Neural cell (in vitro differentiated cells): ENCODE measurements around the gene HDLBP. TPM values are rescaled to one million over a fixed set of nuclear protein-coding genes. Genes with fewer than 3 reads are reported as not detected.

Experiments
- H2AFZ ChIP-seq: fragments of 200-600, 300-800 bp; sonication (generic), shearing (Covaris generic); 2 replicates; pipeline ENCODE4 v1.6.0; 2014; ENCODE audit warnings: low read depth, mild to moderate bottlenecking, antibody characterized with exemption, low read length, moderate library complexity
- H3F3A ChIP-seq: fragments of 200-600 bp; shearing (Covaris generic); 2 replicates; pipeline ENCODE4 v1.6.1; 2016; ENCODE audit warnings: mild to moderate bottlenecking, moderate library complexity, mixed read lengths, antibody characterized with exemption, low read length; ENCODE audit not compliant: insufficient read depth, poor library complexity, severe bottlenecking
- H3K27ac ChIP-seq: fragments of 200-600, 300-800 bp; sonication (generic), shearing (Covaris generic); 2 replicates; pipeline ENCODE4 v1.5.1; 2014; ENCODE audit warnings: mild to moderate bottlenecking, low read length, moderate library complexity
- H3K27me3 ChIP-seq: fragments of 300-800, 200-600 bp; sonication (generic), shearing (Covaris generic); 2 replicates; pipeline ENCODE4 v1.6.0; 2014; ENCODE audit warnings: mild to moderate bottlenecking, low read depth, low read length, moderate library complexity; ENCODE audit not compliant: insufficient read depth
- H3K36me3 ChIP-seq: fragments of 300-800, 200-600 bp; sonication (generic), shearing (Covaris generic); 2 replicates; pipeline ENCODE4 v1.5.1; 2014; ENCODE audit warnings: mild to moderate bottlenecking, antibody characterized with exemption, low read length, moderate library complexity; ENCODE audit not compliant: insufficient read depth
- H3K4me2 ChIP-seq: fragments of 300-800, 200-600 bp; sonication (generic), shearing (Covaris generic); 2 replicates; pipeline ENCODE4 v1.6.0; 2014; ENCODE audit warnings: mild to moderate bottlenecking, low read length
- H3K4me3 ChIP-seq: fragments of 300-800, 200-600 bp; sonication (generic), shearing (Covaris generic); 2 replicates; pipeline ENCODE4 v1.5.1; 2014; ENCODE audit warnings: mild to moderate bottlenecking, low read length, moderate library complexity
- H3K79me2 ChIP-seq: fragments of 200-600 bp; shearing (Covaris generic); replicated peaks from 2 replicates; pipeline ENCODE4 v1.6.0; 2014; ENCODE audit warnings: mild to moderate bottlenecking, low read length, moderate library complexity; ENCODE audit not compliant: insufficient read depth
- H3K9ac ChIP-seq: fragments of 300-800, 200-600 bp; sonication (generic), shearing (Covaris generic); 2 replicates; pipeline ENCODE4 v1.6.1; 2016; ENCODE audit warnings: mild to moderate bottlenecking, low read length, mixed read lengths
- H3K9me2 ChIP-seq: fragments of 200-600 bp; shearing (Covaris generic); 2 replicates; pipeline ENCODE4 v1.6.1; 2016; ENCODE audit warnings: mild to moderate bottlenecking, low read length, mixed read lengths; ENCODE audit not compliant: insufficient read depth
- H3K9me3 ChIP-seq: fragments of 200-600, 300-800 bp; sonication (generic), shearing (Covaris generic); 2 replicates; pipeline ENCODE4 v1.6.1; 2016; ENCODE audit warnings: mild to moderate bottlenecking, mixed run types, low read length, moderate library complexity, mixed read lengths
- H4K20me1 ChIP-seq: fragments of 200-600 bp; shearing (Covaris generic); 2 replicates; pipeline ENCODE4 v1.6.1; 2016; ENCODE audit warnings: mild to moderate bottlenecking, mixed run types; ENCODE audit not compliant: insufficient read depth
- CTCF ChIP-seq: fragments of 450-650 bp; IDR thresholded peaks from 2 replicates; pipeline ENCODE4 v1.5.1; 2014; ENCODE audit warnings: antibody characterized with exemption, mild to moderate bottlenecking, moderate library complexity; ENCODE audit not compliant: poor library complexity, severe bottlenecking
- EP300 ChIP-seq: fragments of 450-650 bp; conservative IDR thresholded peaks from 2 replicates; pipeline ENCODE4 v1.6.1; 2014; ENCODE audit warnings: antibody characterized with exemption, mild to moderate bottlenecking, moderate library complexity; ENCODE audit not compliant: poor library complexity, severe bottlenecking
- EZH2 ChIP-seq: fragments of 200-600, 300-800 bp; shearing (Covaris generic), sonication (generic); IDR thresholded peaks from 2 replicates; pipeline ENCODE4 v1.6.1; 2014; ENCODE audit warnings: antibody characterized with exemption, low read length, borderline replicate concordance, mild to moderate bottlenecking; ENCODE audit not compliant: insufficient read depth, poor library complexity, severe bottlenecking
- MXI1 ChIP-seq: fragments of 450-650 bp; conservative IDR thresholded peaks from 2 replicates; pipeline ENCODE4 v1.6.1; 2014; ENCODE audit warnings: antibody characterized with exemption, mild to moderate bottlenecking; ENCODE audit not compliant: poor library complexity, severe bottlenecking
- POLR2AphosphoS5 ChIP-seq: IDR thresholded peaks from 2 replicates; pipeline ENCODE4 v1.6.1; 2012
- RAD21 ChIP-seq: fragments of 450-650 bp; conservative IDR thresholded peaks from 2 replicates; pipeline ENCODE4 v1.6.1; 2014; ENCODE audit warnings: antibody characterized with exemption, mild to moderate bottlenecking, moderate library complexity
- REST ChIP-seq: IDR thresholded peaks from 2 replicates; pipeline ENCODE4 v1.6.1; 2012; ENCODE audit warnings: borderline replicate concordance
- SMC3 ChIP-seq: fragments of 450-650 bp; conservative IDR thresholded peaks from 2 replicates; pipeline ENCODE4 v1.6.1; 2014; ENCODE audit warnings: antibody characterized with exemption, mild to moderate bottlenecking, moderate library complexity; ENCODE audit not compliant: poor library complexity
- TAF1 ChIP-seq: IDR thresholded peaks from 2 replicates; pipeline ENCODE4 v1.6.1; 2012; ENCODE audit warnings: low read depth
- polyA plus RNA-seq: library from polyadenylated mRNA; depleted of rRNA; stranded (reverse); fragments of >200 nt; gene quantifications from 2 replicates; pipeline ENCODE4 v1.2.3, GENCODE V29; 2014

HDLBP gene
- polyA plus RNA-seq, 1 donor from 2014 or later: 61.9 TPM

- Histone ChIP-seq H4K20me1 (no peaks in the 10 kb centered on the region), H3K9me3 (no peaks in the 10 kb centered on the region), H3K36me3 (no peaks in the 10 kb centered on the region), H3K9ac (no peak overlapping the region), H3F3A (no peaks in the 10 kb centered on the region), H3K79me2 (no peaks in the 10 kb centered on the region), H3K9me2 (no peaks in the 10 kb centered on the region), H2AFZ (no peak overlapping the region), H3K4me3 (no peak overlapping the region), H3K4me2 (no peak overlapping the region), H3K27ac (no peak overlapping the region), H3K27me3 (no peaks in the 10 kb centered on the region)
- TF ChIP-seq EZH2 (no peak), TAF1 (no peak), EP300 (no peak), REST (no peak), POLR2AphosphoS5 (no peak), RAD21 (no peak)
These were observed 81.2 kb downstream of the HDLBP start for GRCh38 chr2:241234066-241234790.

GRCh38 chr2:241232736-241233575 lies 82.5 kb downstream of the HDLBP start:
- Histone ChIP-seq H3K4me3 (no peak overlapping the region), H3K9me3 (no peaks in the 10 kb centered on the region), H3K27me3 (no peaks in the 10 kb centered on the region), H2AFZ (no peak overlapping the region), H3K9me2 (no peaks in the 10 kb centered on the region), H3K36me3 (peaks cover 7% of the 10 kb centered on the region), H3K27ac (no peak overlapping the region), H3K79me2 (no peaks in the 10 kb centered on the region), H3K4me2 (no peak overlapping the region), H3F3A (no peaks in the 10 kb centered on the region), H4K20me1 (no peaks in the 10 kb centered on the region), H3K9ac (no peak overlapping the region)
- TF ChIP-seq CTCF: no peak
- no peak for TF ChIP-seq TAF1
- TF ChIP-seq RAD21: no peak
- TF ChIP-seq MXI1: no peak
- TF ChIP-seq SMC3: no peak
- no peak for TF ChIP-seq EZH2
- no peak for TF ChIP-seq POLR2AphosphoS5
- no peak for TF ChIP-seq REST
- TF ChIP-seq EP300: no peak
